Peyer's patch (tissue), 4 donors: ENCODE measurements around the gene SHE. TPM values are rescaled to one million over a fixed set of nuclear protein-coding genes. Genes with fewer than 3 reads are reported as not detected.

Experiments
- DNase-seq, 3 donors: peaks; one replicate each; pipeline ENCODE4 v3.0.0-alpha.2; 2017 to 2019
- H3K27ac ChIP-seq, 4 donors: fragments of 200-600 bp; sonication (generic); one replicate each; pipeline ENCODE4 v1.5.1; 2016 to 2019
- H3K27me3 ChIP-seq, 2 donors: fragments of 200-600 bp; sonication (generic); one replicate each; pipeline ENCODE4 v1.5.1; 2019
- H3K36me3 ChIP-seq, 3 donors: fragments of 200-600 bp; sonication (generic); one replicate each; pipeline ENCODE4 v1.5.1; 2016 to 2019
- H3K4me1 ChIP-seq, 4 donors: fragments of 200-600 bp; sonication (generic); one replicate each; pipeline ENCODE4 v1.5.1; 2016 to 2019
- H3K4me3 ChIP-seq, 4 donors: fragments of 200-600 bp; sonication (generic); 1 replicate in 3 of 4; 2 replicates in 1 of 4; pipeline ENCODE4 v1.5.1; 2016 to 2019; ENCODE audit warnings: mild to moderate bottlenecking in 1 of 4
- H3K9me3 ChIP-seq, 4 donors: fragments of 200-600 bp; sonication (generic); one replicate each; pipeline ENCODE4 v1.5.1; 2016 to 2019; ENCODE audit warnings: mild to moderate bottlenecking in 1 of 4
- CTCF ChIP-seq, 6 experiments: fragments of 450-650 bp in 4 of 6; fragments of 200-600 bp in 2 of 6; sonication (generic) in 1 of 6; IDR thresholded peaks; one replicate each; pipeline ENCODE4 v1.5.1; 2017 to 2019; ENCODE audit warnings: antibody characterized with exemption in 6 of 6, mild to moderate bottlenecking in 3 of 6, moderate library complexity in 1 of 6
- POLR2A ChIP-seq, 2 donors: fragments of 450-650 bp; IDR thresholded peaks; one replicate each; pipeline ENCODE4 v1.5.1; 2017; ENCODE audit warnings: antibody characterized with exemption in 2 of 2, mild to moderate bottlenecking in 2 of 2, moderate library complexity in 2 of 2
- total RNA-seq, 4 donors: library from RNA; depleted of rRNA; stranded (reverse); fragments of >200 nt; gene quantifications; one replicate each; pipeline ENCODE4 v1.1.0, GENCODE V29; 2016

Gene SHE
- total RNA-seq, 4 donors from 2014 or later = 1.6 to 19.8 (median 7.3) TPM

DNA sequence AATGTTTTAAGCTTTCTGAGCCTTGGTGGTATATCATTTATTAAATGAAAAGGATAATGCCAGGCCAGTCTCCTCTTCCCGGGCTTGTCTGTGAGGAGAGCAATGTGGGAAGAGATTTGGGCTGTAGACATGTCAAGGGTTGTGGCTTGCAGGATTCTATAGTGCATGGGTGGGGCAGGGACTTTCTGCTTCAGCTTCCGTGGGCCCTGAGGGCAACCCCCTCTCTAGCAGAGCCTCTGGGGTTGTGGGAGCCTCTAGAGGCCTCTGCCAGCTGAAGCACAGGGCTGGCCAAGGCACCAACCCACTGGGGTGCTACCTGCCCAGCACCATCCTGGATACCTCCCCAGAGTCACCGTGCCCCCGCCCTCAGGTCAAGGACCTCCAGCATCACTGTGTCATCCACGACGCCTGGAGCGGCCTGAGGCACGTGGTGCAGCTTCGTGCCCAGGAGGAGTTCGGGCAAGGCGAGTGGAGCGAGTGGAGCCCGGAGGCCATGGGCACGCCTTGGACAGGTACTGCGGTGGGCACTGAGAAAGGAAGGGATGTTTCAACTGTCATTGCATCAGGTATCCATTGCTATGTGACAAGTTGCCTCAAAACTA, 66.5 kb downstream of the SHE start:
- no peak for TF ChIP-seq CTCF (IDR thresholded peaks at IDR 0.05)
- no peak for TF ChIP-seq POLR2A (IDR thresholded peaks at IDR 0.05)
- Histone ChIP-seq H3K4me3 (no peak overlapping the region), H3K4me1 (peaks cover 0 to 70% (median 2%) of the 10 kb centered on the region in 4 donors), H3K9me3 (no peaks in the 10 kb centered on the region), H3K27ac (peak overlapping the region in 1 of 4 donors; percentile 76), H3K27me3 (no peaks in the 10 kb centered on the region), H3K36me3 (peaks cover 0 to 42% (median 0%) of the 10 kb centered on the region in 3 donors)
- no peak for DNase-seq

DNA sequence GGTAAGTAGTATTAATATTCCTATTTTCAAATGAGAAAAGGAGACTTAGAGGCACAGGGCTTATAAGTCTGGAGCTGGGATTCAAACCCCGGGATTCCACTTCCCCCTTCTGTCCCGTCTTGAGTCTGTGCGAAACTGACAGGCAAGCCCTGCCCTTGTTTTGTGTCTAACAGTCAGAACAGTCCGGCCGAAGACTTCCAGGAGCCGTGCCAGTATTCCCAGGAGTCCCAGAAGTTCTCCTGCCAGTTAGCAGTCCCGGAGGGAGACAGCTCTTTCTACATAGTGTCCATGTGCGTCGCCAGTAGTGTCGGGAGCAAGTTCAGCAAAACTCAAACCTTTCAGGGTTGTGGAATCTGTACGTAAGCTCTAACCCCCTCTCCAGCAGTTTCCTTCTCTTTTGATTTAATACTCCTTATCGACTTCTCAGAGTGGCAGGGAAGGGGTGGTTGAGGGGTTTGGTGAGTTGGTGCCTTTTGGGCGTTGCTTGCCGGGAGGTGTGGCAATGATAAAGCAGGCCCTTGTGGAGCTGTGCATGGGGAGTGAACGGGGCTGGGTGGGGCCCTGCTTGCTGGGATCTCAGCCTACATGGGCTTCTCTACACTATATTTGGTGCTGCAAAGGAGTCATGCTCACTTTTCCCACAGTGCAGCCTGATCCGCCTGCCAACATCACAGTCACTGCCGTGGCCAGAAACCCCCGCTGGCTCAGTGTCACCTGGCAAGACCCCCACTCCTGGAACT, 67.7 kb downstream of the SHE start:
- no peaks in the 10 kb centered on the region for H3K9me3 ChIP-seq
- H3K36me3 ChIP-seq = peaks cover 0 to 44% (median 0%) of the 10 kb centered on the region in 3 donors
- H3K4me1 ChIP-seq = peaks cover 0 to 78% (median 4%) of the 10 kb centered on the region in 4 donors
- peak overlapping the region; percentile 17 to 76 (median 42) for H3K27ac ChIP-seq
- peak in 1 of 3 donors; percentile 75 for DNase-seq
- no peaks in the 10 kb centered on the region for H3K27me3 ChIP-seq
- TF ChIP-seq CTCF (IDR thresholded peaks at IDR 0.05) (no peak), POLR2A (IDR thresholded peaks at IDR 0.05) (no peak)
- peak overlapping the region in 1 of 4 donors; percentile 3 for H3K4me3 ChIP-seq

- Histone ChIP-seq H3K9me3 (no peaks in the 10 kb centered on the region), H3K27me3 (no peaks in the 10 kb centered on the region), H3K4me1 (peaks cover 0 to 79% (median 11%) of the 10 kb centered on the region in 4 donors), H3K36me3 (peaks cover 0 to 44% (median 0%) of the 10 kb centered on the region in 3 donors), H3K27ac (peak overlapping the region in 3 of 4 donors; percentile 29 to 76 (median 31)), H3K4me3 (no peak overlapping the region)
- no peak for DNase-seq
- no peak for TF ChIP-seq POLR2A (IDR thresholded peaks at IDR 0.05)
- no peak for TF ChIP-seq CTCF (IDR thresholded peaks at IDR 0.05)
Observed at GRCh38 chr1:154433161-154433764, 68.9 kb downstream of the SHE start.

- Histone ChIP-seq H3K4me1 (peaks cover 0 to 94% (median 17%) of the 10 kb centered on the region in 4 donors), H3K9me3 (no peaks in the 10 kb centered on the region), H3K36me3 (peaks cover 0 to 36% (median 0%) of the 10 kb centered on the region in 3 donors), H3K27ac (peak overlapping the region in 2 of 4 donors; percentile 76 to 91), H3K27me3 (no peaks in the 10 kb centered on the region), H3K4me3 (no peak overlapping the region)
- DNase-seq = no peak
- no peak for TF ChIP-seq POLR2A (IDR thresholded peaks at IDR 0.05)
- no peak for TF ChIP-seq CTCF (IDR thresholded peaks at IDR 0.05)
Observed at GRCh38 chr1:154431586-154432373, 70.4 kb downstream of the SHE start.

DNA sequence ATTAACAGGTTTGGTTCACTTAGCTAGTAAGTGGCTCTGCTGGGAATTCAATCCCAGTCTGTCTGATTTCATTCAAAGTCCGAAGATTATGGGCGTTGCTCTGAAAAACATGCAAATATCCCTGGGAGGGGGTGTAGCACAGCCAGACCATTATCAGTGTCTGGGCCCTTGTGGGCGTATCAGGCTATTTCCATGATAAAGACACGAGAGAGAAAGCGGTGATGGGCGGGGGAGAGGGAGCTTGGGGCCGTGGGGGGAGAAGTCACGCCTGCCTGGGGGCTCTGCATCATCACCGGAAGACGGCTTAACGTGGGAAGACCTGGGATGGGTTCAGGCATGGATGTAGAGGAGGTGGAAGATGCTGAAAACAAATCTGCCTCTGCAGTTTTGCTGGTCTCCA, 71.3 kb downstream of the SHE start:
- Histone ChIP-seq H3K27me3 (no peaks in the 10 kb centered on the region), H3K4me3 (no peak overlapping the region), H3K4me1 (peaks cover 0 to 89% (median 17%) of the 10 kb centered on the region in 4 donors), H3K27ac (peak overlapping the region in 2 of 4 donors; percentile 76 to 91), H3K9me3 (no peaks in the 10 kb centered on the region), H3K36me3 (peaks cover 0 to 28% (median 0%) of the 10 kb centered on the region in 3 donors)
- peak in 1 of 2 donors; percentile 10 for TF ChIP-seq POLR2A (IDR thresholded peaks at IDR 0.05)
- peak in 1 of 6 experiments; percentile 15 for TF ChIP-seq CTCF (IDR thresholded peaks at IDR 0.05)
- DNase-seq = no peak
